NCI-H1436 treated with DMSO at 0.1 percent for 48 hours (cell line): ENCODE measurements around the gene KHNYN.
"Not testable (repeated sequence)": the region's sequence is repeated elsewhere in the genome, so short reads cannot be mapped to it uniquely, and the experiment has no call there.

Experiments
- DNase-seq: peaks from one replicate; lab custom pipeline; 2025; lab: John Stamatoyannopoulos, UW

The KHNYN gene

DNA sequence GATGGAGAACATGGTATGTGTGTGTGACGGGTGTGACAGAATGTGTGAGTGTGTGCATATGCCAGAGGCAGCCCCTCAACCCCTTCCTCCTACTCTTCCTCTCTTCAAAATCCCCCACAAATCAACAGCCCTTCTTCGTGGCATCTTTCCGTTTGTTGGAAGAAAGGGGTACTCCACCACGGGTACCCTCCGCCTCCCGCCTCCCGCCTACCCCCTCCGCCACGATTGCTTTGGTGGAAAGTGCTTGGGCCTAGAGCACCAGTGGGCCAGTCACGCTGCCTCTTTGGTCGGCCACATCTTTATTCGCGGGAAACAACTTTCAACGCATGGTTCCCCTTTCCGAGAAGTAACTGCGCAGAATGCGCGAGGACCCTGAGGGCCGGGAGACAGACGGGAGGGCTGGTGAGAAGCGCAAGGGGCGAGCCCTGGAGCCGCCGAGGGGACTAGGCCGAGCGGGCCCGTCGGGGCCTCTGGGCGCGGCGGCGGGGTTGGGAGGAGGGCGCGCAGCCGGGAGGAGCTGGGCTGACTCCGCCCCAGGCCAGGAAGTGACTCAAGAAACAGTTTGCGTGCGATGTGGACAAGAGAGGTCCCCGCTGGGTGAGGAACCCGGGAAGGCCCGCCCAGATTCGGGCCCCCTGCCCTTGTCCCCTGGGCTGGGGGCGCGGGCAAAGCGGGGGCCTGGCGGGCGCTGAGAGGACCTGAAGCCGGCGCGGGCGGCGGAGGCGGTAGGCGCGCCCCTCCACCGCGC is at the start of gene KHNYN, which contains the start of gene CBLN3:
Gene KHNYN (plus strand): TSS at position 560 of the 748 bp plus-strand sequence. CDS start 777 bp downstream, outside the sequence.
Gene CBLN3 (minus strand): TSS at position 274 of the 748 bp plus-strand sequence. CDS start 614 bp downstream, outside the sequence.
- DNase-seq: peak; percentile 29

DNA sequence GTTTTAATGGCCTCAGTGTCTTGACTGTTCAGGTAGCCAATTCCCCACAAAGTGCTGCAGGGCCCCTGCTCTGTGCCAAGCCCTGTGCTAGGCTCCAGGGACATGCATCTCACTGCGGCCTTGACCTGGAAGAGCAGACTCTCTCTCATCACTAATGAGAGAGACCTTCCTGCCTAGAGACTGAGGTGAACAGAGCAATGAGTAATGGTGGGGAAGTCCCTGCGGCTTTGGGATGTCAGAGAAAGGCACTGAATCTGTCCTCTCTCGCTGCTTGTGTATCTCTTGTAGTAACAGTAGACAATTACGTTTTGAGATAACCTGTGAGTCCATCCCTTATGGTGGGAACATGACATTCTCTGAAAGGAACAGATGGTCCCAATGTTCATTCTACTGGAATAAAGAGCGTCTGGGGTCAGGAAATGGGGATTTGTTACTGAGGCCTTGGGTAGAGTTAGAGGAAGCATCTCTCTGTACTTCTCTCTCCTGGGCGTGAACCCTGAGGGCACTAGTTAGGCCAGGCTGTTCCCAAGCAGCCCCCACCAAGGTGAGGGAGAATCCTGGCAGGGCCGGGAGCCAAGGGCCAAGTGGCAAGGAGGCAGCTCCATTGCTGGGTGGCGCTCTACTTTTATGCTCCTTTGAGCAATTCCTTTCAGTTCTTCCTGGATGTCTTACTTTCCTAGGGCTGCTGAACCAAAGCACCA is 48.2 kb upstream of the KHNYN start:
- DNase-seq: no peak

DNA sequence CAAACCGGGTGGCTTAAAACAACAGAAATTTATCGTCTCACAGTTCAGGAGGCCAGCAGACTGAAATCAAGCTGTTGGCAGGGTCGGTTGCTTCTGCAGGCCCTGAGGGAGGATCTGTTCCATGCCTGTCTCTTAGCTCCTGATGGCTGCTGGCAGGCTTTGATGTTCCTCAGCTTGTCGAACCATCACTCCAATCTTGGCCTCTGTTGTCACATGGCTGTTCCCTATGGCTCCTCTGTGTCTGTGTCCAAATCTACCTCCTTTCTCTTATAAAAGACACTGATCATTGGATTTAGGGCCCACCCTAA is 47.7 kb upstream of the KHNYN start:
- no peak for DNase-seq

DNA sequence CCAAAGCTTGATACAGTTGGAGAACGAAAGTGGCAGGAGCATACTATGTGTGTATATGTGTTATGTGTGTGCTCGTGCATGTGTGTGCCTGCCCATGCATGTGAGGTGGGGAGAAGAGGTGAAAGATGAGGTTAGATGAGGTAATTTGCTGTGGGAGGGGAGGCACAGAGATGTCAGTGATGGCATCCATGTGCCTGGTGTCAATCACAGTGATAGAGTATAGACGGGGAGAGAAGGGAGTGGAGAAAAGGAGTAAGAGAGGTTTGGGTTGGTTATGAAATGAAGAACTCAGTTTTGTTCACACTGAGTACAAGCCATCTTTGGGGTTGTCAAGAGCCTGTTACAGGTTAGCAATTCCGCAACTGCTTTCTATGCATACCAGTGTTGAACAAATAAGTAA is 45.6 kb upstream of the KHNYN start:
- DNase-seq: no peak

DNA sequence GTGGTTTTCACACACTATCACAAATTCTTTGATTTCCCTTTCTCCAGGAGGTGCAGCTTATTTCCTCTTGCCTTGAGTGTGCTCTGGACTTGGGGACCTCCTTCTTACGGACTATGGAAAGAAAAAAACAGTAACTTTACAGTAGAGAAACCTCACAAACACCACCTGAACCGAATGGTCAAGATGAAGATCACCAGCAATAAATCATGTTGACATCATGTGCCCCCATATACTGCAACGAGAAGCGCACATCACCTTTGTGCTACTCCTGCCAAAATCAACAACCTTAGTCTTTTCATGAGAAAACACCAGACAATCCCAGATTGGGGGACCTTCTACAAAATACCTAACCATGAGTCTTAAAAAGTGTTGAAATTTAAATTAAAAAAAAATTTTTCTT is 44.2 kb upstream of the KHNYN start:
- DNase-seq: no peak

DNA sequence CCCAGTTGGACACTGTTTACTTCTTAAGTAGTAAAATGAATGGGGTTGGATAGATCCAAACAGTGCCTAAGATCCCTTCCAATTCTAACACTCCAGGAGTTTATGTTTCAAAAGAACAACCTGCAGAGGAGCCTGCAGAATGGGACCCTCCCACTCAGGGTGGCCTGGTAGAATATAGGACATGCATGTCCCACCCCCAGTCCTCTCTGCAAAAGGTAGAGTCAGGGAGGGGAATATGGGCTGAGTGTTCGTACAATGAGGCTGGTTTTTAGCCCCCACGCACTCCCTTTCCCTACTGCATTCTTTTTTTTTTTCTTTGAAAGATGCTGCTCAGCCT is 42.8 kb upstream of the KHNYN start:
- DNase-seq: no peak

DNA sequence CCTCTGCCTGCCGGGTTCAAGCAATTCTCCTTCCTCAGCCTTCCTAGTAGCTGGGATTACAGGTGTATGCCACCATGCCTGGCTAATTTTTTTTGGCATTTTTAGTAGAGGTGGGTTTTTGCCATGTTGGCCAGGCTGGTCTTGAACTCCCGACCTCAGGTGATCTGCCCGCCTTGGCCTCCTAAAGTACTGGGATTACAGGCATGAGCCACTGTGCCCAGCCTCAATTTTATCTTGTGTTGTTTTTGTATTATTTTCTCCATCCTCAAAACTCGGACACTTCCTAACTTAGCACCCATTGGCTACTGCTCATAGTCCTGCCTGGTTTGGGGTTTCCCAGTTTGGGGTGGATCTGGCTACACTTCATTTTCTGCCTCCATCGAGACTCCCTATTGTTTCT is 42.2 kb upstream of the KHNYN start:
- DNase-seq: not testable (repeated sequence)

DNA sequence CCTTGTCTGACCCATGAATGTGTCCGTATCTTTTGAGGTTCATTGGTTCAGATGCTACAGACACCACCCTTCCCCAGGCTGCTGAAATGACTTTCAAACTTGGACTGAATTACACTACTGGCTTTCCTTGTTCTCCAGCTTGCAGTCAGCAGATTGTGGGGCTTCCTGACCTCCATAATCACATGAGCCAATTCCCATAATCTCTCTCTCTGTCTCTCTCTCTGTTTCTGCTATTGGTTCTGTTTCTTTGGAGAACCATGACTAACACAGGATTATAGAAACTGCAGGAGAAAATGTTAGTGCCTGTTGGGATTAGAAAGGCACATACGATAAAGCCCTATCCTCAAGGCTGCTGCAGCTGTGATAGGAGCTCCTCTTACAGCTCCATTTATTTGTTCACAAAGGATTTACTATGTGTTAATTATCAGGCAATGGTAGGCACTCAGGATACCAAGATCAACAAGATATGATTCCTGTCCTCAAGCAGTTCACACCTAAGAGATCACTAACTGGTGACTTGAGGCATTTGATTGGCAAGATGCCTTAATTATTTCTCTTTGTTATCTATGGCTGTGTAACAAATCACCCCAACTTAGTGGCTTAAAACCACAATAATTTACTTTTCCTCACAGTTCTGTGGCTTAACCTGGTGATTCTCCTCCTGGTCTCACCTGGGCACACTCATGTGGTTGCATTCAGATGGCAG is 41.1 kb upstream of the KHNYN start:
- no peak for DNase-seq

DNA sequence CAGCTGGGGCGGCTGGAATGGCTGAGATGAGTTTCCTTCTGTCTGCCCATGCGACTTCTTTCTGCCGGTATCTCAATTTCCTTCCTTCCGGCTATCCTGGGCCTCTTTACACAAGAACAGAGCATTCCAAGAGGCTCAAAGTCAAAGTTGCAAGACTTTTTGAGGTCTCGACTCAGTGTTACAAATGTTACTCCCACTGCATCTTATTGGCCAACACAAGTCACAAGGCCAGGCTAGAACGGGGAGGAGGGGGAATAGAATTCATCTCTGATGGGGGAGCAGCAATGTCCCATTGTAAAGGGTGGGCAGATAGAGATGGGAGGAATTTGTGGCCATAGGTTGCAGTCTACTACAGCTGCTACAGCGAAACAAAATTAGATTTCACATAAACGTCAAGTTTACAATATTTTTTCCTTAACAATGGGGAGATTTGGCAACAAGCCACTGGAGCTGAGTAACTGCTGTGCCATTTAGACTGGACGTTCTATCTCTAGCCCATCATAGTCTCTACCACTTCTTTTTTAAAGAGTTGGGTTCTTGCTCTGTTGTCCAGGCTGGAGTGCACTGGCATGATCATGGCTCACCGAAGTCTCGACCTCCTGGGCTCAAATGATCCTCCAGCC is 40.4 kb upstream of the KHNYN start:
- DNase-seq: no peak

DNA sequence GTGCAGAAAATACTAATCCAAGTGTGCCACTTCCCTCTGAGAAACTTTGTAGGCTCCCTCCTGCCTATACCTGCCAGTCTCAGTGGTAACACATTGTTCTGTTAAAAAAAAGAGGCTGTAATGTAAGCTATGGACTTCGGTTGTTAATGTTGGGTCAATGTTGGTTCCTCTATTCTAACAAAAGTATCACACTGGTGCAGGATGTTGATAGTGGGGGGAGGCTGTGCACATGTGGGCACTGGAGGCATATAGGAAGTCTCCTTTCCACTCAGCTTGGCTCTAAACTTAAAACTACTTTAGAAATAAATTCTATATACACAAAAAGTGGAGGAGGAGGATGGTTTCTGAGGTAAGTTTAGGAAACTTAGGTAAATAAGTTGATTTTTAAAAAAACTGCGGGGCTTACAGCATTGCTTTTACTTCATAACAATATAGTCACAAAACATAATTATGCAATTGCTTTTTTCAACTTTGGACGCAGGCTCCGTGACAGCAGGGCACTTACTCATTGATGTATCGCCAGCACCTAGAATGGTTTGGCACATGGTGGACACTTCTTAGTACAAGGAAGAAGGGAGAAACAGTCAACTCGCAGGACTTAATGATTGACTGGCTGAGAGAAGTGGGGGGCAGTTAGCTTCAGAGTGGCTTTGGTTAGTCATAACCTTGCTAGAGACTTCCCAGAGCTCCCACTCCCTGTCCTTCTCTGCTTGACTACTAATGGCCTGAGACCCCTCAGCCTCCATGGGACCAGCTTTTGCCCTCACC is 38.9 kb upstream of the KHNYN start:
- no peak for DNase-seq

DNA sequence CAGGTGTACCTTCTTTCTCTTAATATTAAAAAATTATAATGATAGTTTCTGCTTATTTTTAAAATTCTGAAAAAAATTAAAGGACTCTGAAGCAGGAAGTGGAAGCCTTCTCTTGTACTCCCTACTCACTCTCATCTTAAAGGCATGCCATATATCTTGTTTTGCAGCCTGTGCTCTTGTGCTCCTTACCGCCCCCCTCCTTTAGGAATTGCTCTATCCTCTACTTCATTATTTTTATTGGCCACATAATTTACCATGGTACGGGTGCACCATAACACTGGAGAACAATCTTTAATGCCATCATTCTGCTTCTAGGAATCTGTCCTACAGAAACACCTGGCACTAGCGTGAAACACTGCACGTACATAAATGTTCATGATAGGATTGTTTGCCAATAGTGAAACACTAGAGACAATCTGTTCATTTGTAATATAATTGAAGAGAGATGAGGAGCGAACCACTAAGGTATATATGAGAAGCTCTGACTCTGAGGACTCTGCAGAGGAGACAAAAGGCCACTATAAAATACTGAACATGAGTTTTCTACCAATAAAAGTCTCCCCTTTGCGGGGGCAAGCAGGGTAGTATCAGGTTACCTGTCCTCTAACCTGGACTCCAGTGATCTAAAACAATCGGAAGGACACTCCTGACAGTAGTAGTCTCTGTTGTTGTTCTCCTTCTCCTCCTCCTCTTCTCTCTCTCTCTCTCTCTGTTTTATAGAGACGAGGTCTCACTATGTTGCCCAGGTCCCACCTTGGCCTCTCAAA is 37.2 kb upstream of the KHNYN start:
- no peak for DNase-seq

DNA sequence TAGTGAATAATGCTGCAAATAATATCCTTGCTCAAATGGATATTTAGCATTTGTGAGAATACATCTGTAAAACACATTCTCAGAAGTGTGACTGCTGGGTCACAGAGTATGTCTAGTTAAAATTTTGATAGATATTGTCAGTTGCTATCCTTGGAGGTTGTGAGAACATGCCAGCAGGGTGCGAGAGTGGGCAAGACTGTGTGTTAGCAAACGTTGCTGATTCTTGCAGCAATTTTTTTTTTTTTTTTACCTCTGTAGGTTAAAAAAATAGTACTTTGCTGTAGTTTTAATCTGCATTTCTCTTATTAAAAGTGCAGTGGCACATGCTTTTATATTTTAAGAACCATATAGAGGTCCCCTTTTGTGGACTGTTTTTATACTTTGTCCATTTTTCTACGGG is 35.5 kb upstream of the KHNYN start:
- no peak for DNase-seq

DNA sequence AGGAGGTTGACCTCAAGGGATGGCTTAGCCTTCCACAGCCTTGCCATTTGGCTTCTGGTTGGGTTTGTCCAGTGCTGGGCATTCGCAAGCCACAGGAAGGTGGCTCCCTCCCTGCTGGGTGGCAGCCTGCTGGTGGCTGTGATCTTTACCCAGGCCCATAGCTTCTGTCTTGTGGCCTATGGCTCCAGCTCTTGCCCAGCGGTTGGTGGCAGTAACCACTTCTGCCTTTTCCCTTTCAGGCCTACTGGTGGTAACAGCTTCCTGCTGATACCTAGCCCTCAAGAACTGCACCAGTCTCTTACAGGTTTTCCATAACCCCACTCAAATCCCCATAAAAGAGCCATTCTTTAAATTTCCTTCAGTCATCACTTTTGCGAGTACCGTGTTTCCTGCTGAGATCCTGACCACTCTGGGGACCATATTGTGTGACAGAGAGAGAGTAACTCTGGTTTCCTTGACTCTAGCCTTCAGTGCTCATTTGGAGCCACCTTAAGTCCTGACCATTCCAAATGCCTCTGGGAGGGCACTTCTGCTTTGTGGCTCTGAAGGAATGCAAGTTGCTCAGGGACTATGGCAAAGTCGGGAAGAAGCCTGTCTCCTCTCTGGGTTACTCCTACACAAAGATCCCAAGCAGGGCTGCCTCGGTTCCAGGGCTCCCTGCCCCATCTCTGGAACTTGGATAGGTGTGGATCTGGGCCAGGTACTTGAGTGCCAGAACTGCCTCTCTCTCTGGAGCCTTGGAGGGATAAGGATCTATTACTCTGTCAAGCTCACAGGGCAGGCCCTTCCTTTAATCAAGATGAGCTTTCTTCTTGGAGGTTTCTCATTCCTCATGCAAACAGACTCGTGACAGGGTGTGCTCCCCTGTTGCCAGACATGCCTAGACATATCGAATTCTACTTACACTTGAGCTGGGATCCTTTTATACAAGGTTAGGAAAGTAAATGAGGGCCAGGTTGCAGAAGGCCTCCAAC is 33.9 kb upstream of the KHNYN start:
- DNase-seq: no peak

DNA sequence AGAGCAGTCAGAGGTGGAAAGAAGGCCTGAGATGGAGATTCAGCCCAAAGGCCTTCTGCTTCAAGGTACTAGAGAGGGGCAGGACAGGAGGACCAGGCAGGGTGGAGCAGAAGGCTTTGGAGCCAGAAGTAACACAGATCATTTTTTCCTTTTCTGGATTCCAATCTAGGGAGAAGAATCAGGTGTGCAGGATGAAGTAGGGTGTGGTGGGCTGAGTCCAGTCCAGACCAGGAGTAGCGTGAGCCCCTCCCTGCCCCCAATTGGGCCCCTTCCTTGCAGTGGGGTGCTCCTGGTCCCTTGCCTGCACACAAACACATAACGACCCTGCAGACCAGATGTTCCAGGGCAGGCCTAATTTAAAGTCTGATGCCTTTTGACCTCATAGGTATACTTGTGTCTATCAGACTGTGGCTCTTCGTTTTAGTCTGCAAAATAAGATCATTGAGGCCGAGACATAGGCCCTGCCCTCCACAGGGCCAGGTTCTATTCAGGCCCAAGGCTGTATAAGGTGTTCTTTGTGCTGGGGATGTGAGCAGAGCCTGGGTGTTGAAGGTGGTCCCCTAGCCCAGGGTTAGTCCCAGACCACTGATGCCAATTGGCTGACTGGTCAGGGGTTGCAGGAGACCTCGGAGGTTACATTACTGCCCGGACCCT is 32.0 kb upstream of the KHNYN start:
- DNase-seq: no peak

DNA sequence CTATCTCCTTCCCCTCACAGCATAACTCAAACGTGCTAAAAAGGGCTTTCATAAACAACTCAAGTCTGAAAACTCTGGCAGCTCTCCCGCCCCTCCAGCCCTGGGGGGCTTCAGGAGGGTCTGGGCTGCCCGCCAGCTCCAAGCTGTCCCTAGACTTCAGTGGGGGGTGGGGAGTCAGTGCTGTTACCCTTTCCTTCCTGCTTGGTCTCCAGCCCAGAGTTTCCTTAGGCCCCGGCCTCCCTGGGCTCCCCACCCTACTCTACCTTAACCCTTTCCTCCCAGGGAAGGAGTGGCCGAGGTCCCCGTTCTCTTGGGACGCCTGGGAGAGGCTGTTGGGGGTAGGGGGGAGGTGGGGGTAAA is 31.5 kb upstream of the KHNYN start:
- DNase-seq: no peak

DNA sequence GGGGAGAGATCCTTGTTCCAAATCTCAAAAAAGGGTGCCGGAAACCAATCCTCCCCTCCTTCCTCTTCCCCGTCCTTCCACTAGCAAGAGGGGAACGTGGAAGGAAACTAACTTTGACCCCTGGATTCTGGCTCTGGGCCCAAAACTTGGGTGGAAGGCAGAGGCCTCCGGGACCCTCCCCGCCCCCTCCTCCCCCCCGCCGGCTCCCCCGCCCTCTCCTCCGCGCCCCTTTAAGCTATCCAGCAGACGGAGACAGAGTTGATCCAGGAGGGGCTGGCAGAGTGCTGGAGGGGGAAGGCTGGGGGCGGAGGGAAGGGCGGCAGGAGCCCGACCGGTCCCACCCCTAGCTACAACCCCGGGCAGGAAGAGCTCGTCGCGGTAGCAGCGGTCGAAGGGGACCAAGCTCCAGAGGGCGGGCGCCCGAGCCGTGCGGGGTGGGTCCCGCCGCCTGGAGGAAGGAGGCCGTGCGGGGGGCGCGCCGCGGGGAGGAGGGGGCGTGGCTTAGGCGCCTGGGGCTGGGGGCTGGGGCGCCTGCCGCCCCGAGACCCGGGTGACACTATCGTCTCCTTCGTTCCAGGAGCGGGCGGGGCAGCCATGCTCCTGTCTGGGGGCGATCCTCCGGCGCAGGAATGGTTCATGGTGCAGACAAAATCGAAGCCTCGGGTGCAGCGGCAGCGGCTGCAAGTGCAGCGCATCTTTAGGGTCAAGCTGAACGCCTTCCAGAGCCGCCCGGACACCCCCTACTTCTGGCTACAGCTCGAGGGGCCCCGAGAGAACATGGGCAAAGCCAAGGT is 30.9 kb upstream of the KHNYN start, which contains the start of gene NYNRIN:
Gene NYNRIN (plus strand): TSS at position 351 of the 794 bp plus-strand sequence. CDS start 244 bp downstream, at position 595.
- no peak for DNase-seq

DNA sequence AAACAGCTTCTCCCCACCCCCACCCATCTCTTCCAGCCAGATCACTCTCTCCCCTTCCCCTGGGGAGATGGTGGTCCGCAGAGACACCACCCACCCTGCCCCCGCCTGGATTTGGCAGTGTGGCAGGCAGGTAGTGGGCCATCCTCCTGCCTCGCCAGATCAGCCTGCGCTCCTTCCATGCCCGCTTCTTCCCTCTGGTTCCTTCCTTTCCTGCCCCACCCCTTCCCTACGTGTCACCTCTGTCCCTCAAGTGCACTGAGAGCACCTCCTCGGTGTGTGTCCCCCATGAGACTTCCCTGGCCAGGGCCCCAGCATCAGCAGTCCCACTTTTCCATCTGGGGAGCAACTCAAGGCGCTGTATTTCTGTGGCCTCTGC is 30.3 kb upstream of the KHNYN start:
- no peak for DNase-seq

DNA sequence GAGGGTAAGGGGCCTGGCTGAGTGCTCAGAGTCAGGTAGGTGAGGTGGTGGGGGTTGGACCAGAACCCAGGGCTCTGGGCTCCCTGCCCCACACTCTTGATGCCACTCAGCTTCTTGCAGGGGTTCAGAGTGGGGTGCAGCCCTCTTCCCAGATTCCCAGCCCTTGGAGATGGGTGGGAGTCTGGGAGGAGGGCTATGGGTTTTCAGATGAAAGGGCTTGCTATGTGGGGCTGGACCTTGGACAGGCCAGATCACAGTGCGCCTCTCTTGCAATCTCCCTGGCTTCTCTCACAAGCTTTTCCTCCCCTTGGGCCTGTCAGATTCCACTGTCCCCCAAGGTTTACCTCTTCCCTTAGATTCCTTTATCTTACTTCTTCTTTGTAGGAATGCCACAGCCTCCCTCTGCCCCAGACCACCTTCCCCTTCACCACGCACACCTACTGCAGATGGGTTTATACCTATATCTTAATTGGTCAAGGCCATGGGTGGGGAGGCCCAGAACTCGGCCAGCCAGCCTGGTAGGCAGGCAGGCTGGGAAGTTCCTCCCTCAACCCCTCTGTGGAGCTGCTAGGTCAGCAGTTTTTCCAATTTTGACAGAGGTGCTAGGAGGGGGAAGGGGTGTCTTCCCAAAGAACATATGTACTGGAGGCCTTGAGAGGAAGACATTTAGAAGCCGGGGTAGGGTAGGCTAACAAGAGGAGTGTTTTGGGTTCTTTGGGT is 29.6 kb upstream of the KHNYN start:
- no peak for DNase-seq
